ENCODE measurements around the gene ZNF567. TPM values are rescaled to one million over a fixed set of nuclear protein-coding genes. Genes with fewer than 3 reads are reported as not detected.

ZNF567 gene
- 8.5 to 14.0 TPM (median 9.3 TPM) in 5 replicates for total RNA-seq (2022; extraction: Qiagen RNA extraction; ENCODE audit: low read depth)

DNA sequence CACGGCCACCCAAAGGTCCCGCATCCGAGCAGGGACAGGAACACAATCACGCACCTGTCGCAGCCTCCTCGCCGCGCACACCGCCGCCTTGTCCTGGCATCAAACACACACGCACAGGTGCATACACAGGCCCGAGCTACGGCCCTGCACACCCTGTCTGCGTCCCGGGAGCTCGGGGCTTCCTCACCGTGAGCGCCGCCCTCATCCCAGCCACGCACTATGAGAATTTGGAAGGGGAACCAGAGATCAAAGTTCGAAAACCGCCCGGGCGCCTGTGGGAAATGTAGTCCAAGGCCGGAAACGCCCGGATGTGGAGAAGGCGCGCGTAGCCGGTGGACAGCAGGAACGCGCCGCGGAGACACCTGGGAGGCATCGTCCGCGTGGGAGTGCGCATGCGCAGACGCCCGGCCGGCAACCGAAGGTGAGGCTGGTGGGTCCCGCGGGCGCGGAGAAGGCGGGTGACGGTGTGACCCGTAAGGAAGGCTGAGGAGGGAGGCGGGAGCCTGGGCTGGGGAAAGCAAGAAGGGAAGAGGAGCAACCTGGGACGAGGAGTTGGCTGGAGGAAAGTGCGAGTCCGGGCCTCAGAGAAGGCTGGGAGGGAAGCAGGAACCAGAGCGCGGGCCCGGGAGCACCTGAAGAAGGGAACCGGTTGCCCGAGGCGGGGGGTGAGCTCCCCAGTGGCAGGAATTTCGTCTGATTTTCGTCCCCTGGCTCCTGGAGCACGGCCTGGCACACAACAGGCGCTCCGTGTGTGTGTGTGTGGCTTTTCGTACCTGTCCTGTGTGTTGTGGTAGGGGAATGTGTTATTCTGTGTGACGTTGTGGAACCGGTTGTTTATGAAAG, at the start of gene ZNF567:
ZNF567 (plus strand) TSS at position 399 of the 843 bp plus-strand sequence. CDS start 7,256 bp downstream, outside the sequence.

Other genes starting within 250 kb of the ZNF567 start
- gene ZNF566, start 198.1 kb upstream of the ZNF567 start, total RNA-seq (2022; extraction: Qiagen RNA extraction; ENCODE audit: low read depth): 7.9 to 9.6 TPM (median 8.6 TPM) in 5 replicates
- gene ZNF260, start 159.3 kb upstream of the ZNF567 start, total RNA-seq (2022; extraction: Qiagen RNA extraction; ENCODE audit: low read depth): 5.9 to 13.9 TPM (median 7.6 TPM) in 5 replicates
- 1.8 to 3.2 TPM (median 2.5 TPM) in 5 replicates for gene ZNF529, start 114.3 kb upstream of the ZNF567 start, total RNA-seq (2022; extraction: Qiagen RNA extraction; ENCODE audit: low read depth)
- not detected in 5 replicates for gene ZNF382, start 82.3 kb upstream of the ZNF567 start, total RNA-seq (2022; extraction: Qiagen RNA extraction; ENCODE audit: low read depth)
- 6.9 to 10.6 TPM (median 8.4 TPM) in 5 replicates for gene ZNF461, start 20.8 kb upstream of the ZNF567 start, total RNA-seq (2022; extraction: Qiagen RNA extraction; ENCODE audit: low read depth)
- 0.33 to 1.2 TPM (median 0.56 TPM) in 5 replicates for gene ZNF850, start 85.2 kb downstream of the ZNF567 start, total RNA-seq (2022; extraction: Qiagen RNA extraction; ENCODE audit: low read depth)
- gene ZNF790, start 150.8 kb downstream of the ZNF567 start, total RNA-seq (2022; extraction: Qiagen RNA extraction; ENCODE audit: low read depth): 0.17 to 0.57 TPM (median 0.19 TPM) in 5 replicates
- 0.04 to 0.24 TPM (median 0.15 TPM) in 4 of 5 replicates, not detected in the other for gene ZNF345, start 163.3 kb downstream of the ZNF567 start, total RNA-seq (2022; extraction: Qiagen RNA extraction; ENCODE audit: low read depth)
- 0.42 to 0.52 TPM (median 0.45 TPM) in 5 replicates for gene ZNF829, start 228.7 kb downstream of the ZNF567 start, total RNA-seq (2022; extraction: Qiagen RNA extraction; ENCODE audit: low read depth)
- gene ZNF568, start 228.7 kb downstream of the ZNF567 start, total RNA-seq (2022; extraction: Qiagen RNA extraction; ENCODE audit: low read depth): 1.0 to 1.5 TPM (median 1.1 TPM) in 5 replicates